ENCODE results near the gene ALG6. TPM values are rescaled to one million over a fixed set of nuclear protein-coding genes. Genes with fewer than 3 reads are reported as not detected.
A peak's percentile ranks its signal among the peaks of the same experiment; 100 is the strongest.

Gene ALG6
- 10 to 100 TPM in 7 of 8 experiments, 1 to 10 TPM in 1; 7.4 to 20.8 (median 17.3) TPM for total RNA-seq

DNA sequence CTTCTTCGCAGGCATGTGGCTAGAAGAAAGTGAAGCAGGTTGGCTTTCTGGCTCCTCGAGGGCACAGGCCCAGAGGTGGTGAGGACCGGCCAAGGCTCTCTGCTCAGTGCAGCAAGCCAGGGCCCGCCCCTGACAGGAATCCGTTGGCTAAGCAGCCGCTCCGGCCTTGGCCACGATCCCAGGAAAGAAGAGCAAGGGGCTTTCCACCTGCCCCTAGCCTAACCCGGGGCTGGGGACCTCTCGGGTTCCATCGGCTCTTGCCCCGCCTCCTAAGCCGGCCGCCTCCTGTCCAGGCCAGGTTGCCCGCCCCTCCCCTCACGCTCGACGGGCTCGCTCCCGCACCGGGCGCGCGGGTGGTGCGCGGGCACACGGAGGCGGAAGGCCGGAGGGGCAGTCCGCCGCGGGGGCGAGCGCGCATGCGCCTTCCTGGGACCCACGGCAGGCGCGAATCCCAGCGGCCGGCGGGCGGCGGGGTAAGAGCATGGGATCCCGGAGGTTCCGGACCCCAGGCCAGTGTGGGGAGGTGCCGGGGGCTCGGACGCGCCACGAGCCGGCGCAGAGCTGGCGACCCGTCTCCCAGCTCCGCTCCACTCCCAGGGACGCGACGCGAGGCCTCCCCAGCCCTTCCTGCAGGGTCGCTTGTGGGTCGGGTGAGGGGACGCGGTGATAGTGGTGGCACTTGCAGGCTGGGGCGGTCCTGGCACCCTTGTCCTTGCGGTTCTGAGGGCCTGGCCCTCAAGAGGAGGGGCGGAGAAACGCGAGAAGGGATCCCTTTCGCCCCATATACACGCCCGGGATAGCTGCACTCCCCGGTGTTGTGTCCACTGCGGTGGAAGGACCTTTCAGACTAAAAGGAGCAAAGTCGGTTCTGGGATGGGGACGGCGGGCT, at the start of gene ALG6:
ALG6 (plus strand) TSS at position 413 of the 889 bp plus-strand sequence. CDS start 3,351 bp downstream, outside the sequence.
- WGBS, 10 experiments = 0 to 60% (median 4%) methylated on average over 1 to 17 of the region's 77 CpGs; no CpG with 5 or more reads in 2 of the 10 experiments
- peaks cover 8 to 9% of the 10 kb centered on the region in 2 donors for H3K4me1 ChIP-seq (replicated peaks in 1 of 2)
- peak within 1 kb of the TSS; percentile 55 to 79 for H3K27ac ChIP-seq
- in situ Hi-C loops (cut with MboI; ENCODE audit: low pct_unique_long_range_greater_than_20kb in 2 of 9, low sequenced_read_pairs in 9 of 9, unreplicated experiment in 9 of 9) = no loop called here
- H3K4me3 ChIP-seq = peak within 1 kb of the TSS; percentile 69 to 98 (median 95)
- peak; percentile 89 to 95 (median 94) for ATAC-seq (replicated peaks in 6 of 8)

DNA sequence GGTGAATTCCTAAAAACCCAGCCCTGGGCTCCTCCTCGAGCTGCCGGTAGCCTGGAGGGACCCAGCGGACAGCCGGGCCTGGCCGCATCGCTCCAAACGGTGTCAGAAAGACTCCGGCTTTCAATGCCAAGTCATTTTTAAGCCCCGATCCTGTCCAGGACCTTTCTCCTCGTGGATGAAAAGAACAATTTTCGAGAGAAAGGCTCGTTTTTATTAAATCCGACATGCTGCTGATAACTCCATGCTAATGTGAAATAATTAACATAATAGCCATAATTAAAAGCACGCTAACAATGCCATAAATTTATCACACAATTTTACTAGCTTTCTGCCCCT, 49.6 kb upstream of the ALG6 start:
- in situ Hi-C loops (cut with MboI; ENCODE audit: low pct_unique_long_range_greater_than_20kb in 2 of 9, low sequenced_read_pairs in 9 of 9, unreplicated experiment in 9 of 9) = no loop called here
- Histone ChIP-seq H3K4me1 (replicated peaks in 1 of 2) (peaks cover 3 to 6% of the 10 kb centered on the region in 2 donors), H3K4me3 (peak overlapping the region in 4 of 5 donors; percentile 14 to 32 (median 25)), H3K27ac (no peak overlapping the region)
- peak in 4 of 8 experiments; percentile 3 to 16 (median 9) for ATAC-seq (replicated peaks in 6 of 8)
- 0 to 25% (median 8%) methylated on average over 1 to 14 of the region's 14 CpGs; no CpG with 5 or more reads in 1 of the 10 experiments for WGBS, 10 experiments

DNA sequence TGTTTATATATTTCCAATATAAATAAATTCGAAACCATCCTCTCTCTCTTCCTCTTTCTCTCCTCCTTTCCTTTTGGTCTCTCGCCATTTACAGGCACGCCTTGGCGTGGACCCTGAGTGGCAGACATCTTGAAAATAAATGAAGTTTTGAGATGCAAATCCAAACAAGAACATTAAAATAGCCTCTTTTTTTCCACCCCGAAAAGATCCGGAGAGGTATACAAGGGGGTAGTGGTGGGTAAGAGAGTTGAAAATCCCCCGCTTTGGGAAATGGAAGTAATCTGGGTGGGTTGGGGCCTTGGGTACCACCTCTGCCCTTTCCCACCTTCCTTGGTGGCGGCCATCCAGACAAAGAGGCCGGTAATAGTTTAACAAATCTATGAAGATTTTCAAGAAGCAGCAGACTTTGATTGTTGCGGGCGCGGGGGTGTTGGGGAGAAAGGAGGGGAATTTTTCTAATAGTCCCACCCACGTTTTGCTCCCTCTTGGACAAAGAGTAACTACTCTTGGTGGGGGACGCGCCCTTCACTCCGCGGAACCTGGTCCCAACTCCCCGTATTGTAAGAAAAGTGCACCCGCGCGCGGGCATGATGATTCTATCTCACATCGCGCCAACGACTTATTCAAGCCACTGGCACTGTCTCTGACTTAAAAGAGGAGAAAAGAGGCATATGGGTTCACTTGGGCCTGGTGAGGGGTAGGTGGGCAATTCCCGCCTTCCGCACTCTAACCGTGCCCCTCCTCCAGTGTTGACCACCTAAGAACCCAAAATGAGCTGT, 49.0 kb upstream of the ALG6 start:
- WGBS, 10 experiments = 9 to 88% (median 30%) methylated on average over 1 to 27 of the region's 28 CpGs
- ATAC-seq (replicated peaks in 6 of 8) = no peak
- Histone ChIP-seq H3K27ac (no peak overlapping the region), H3K4me3 (no peak overlapping the region), H3K4me1 (replicated peaks in 1 of 2) (peaks cover 3 to 6% of the 10 kb centered on the region in 2 donors)
- in situ Hi-C loops (cut with MboI; ENCODE audit: low pct_unique_long_range_greater_than_20kb in 2 of 9, low sequenced_read_pairs in 9 of 9, unreplicated experiment in 9 of 9) = no loop called here

DNA sequence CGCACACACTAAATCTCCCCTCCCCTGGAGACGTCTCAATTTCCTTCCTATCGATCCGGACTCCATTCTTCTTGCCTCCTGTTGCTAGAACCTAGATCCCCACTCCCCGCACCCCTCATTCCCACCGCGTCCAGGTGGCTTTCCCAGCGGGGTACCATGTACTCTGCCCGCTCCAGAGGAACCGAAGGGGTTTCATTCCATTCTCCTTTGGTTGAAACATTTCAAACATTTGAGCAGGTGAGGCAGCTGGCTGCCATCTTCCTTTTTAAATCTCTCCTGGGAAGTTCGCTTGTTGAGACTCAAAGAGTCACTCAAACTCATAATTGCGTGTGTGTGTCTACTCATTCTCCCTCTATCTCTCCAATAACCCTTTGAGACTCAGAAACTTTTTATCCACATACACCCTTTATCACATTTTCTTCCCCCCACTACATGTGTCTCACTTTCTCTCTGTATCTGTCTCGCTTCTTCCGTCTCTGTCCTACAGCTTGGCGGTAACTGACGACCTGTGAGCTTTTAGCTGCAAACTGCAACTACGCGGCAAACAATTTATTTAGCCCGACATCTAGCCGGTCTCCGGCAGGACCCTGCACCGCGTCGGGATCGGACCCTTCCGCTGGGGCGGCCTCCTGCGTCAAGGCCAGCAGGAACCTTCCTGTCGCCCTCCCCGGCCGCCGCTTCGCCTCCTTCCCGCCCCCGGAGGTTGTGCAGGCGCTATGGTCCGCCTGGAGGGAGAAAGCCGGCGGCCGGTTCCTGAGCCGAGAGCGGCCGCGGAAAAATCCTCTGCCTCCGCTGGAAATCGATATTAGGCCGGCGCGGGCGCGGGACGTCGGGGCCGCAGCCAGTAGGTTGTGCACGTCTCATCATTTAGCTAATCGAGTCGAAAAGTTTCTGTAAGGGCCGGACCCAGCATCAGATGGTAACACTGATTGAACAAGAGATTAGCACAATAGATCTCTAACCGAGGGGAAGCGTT, 48.1 kb upstream of the ALG6 start:
- Histone ChIP-seq H3K4me3 (no peak overlapping the region), H3K4me1 (replicated peaks in 1 of 2) (peaks cover 3 to 6% of the 10 kb centered on the region in 2 donors), H3K27ac (no peak overlapping the region)
- no peak for ATAC-seq (replicated peaks in 6 of 8)
- 0 to 91% (median 12%) methylated on average over 1 to 44 of the region's 60 CpGs; no CpG with 5 or more reads in 1 of the 10 experiments for WGBS, 10 experiments
- in situ Hi-C loops (cut with MboI; ENCODE audit: low pct_unique_long_range_greater_than_20kb in 2 of 9, low sequenced_read_pairs in 9 of 9, unreplicated experiment in 9 of 9) = no loop called here

DNA sequence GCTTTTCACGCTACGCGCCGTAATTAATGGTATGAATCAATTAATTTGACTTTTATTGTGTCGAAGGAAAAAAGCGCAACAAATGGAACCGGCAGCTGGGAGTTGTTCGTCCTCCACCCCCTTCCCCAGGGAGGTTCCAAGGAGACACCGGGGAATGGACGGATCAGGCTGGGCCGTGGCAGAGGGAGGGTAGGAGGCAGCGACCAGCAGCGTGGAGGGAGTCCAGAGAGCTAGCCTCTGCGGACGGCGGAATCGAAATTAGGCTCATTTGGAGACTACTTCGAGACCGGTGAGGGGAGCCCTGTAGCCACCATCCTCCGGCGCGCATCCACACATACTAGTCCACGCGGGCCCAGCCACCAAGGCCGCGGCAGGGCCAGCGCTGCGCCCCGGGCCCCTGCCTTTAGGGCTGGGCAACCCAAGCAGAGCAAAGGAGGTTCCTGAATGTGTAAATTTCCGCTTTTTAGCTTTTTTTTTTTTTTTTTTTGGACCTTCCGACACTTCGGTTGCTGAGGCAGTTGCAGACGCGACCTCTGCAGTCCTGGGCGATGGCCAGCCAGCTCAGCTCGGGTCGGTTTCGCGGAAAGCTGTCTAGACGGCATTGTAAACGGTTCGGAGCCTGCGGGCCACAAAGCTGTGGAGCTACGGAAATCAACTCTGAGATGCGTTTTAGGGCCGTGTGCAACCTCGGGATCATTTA, 47.3 kb upstream of the ALG6 start:
- in situ Hi-C loops (cut with MboI; ENCODE audit: low pct_unique_long_range_greater_than_20kb in 2 of 9, low sequenced_read_pairs in 9 of 9, unreplicated experiment in 9 of 9) = no loop called here
- H3K27ac ChIP-seq = no peak overlapping the region
- peaks cover 3 to 6% of the 10 kb centered on the region in 2 donors for H3K4me1 ChIP-seq (replicated peaks in 1 of 2)
- ATAC-seq (replicated peaks in 6 of 8) = no peak
- no peak overlapping the region for H3K4me3 ChIP-seq
- 3 to 30% (median 14%) methylated on average over 2 to 42 of the region's 47 CpGs; no CpG with 5 or more reads in 1 of the 10 experiments for WGBS, 10 experiments

DNA sequence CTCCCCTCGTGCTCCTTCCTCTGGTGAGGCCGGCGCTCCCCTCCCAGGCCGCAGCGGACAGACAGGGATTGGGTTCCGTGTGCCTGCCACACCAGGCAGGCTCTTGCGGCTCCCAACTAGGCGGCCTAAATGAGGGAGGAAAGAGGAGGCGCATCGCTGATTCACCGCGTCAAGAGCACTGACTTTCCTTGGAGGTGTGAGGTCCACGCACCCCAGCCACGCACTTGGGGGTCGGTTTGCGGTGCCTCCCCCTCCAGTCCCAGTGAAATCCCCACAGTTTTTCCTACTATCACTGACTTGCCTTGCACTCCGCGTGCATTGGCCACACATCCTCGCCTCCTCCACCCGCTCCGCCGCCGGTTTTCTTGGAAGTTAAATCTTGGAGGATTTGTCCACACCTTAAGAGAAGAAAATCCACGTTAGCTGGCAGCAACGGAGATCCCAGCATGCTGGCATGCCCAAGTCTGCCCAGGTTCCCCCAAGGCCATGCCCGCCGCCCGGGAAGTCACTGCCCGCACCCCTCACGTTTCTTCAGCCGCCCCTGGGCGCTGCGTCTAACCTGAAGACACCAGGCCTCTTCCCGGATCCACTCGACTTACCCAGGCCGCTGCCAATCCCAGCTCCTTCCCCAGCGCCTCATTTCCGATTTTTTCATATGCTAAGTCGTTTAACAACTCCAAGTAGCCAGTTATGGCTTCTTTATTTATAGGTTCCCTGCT, 46.2 kb upstream of the ALG6 start:
- in situ Hi-C loops (cut with MboI; ENCODE audit: low pct_unique_long_range_greater_than_20kb in 2 of 9, low sequenced_read_pairs in 9 of 9, unreplicated experiment in 9 of 9) = no loop called here
- H3K4me1 ChIP-seq (replicated peaks in 1 of 2) = peaks cover 3 to 6% of the 10 kb centered on the region in 2 donors
- H3K4me3 ChIP-seq = peak overlapping the region in 1 of 5 donors; percentile 31
- 0 to 21% (median 10%) methylated on average over 1 to 29 of the region's 39 CpGs; no CpG with 5 or more reads in 1 of the 10 experiments for WGBS, 10 experiments
- ATAC-seq (replicated peaks in 6 of 8) = no peak
- H3K27ac ChIP-seq = no peak overlapping the region

DNA sequence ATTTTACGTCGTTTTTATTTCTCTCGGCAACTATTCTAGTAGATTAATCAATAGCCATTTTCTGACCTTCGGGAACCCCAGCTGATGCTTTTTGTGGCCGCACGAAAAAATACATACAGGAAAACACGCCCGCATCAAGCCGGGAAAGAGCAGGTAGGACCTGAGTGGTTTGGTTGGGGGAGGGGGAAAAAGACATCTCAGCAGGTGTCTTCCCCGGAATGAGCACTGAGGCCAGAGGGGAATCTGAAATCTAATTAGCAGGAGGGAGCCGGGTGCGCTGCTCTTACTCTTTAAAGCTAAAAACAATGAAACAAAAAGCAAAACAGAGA, 45.7 kb upstream of the ALG6 start:
- Histone ChIP-seq H3K4me3 (peak overlapping the region in 4 of 5 donors; percentile 31 to 40 (median 34)), H3K27ac (no peak overlapping the region)

DNA sequence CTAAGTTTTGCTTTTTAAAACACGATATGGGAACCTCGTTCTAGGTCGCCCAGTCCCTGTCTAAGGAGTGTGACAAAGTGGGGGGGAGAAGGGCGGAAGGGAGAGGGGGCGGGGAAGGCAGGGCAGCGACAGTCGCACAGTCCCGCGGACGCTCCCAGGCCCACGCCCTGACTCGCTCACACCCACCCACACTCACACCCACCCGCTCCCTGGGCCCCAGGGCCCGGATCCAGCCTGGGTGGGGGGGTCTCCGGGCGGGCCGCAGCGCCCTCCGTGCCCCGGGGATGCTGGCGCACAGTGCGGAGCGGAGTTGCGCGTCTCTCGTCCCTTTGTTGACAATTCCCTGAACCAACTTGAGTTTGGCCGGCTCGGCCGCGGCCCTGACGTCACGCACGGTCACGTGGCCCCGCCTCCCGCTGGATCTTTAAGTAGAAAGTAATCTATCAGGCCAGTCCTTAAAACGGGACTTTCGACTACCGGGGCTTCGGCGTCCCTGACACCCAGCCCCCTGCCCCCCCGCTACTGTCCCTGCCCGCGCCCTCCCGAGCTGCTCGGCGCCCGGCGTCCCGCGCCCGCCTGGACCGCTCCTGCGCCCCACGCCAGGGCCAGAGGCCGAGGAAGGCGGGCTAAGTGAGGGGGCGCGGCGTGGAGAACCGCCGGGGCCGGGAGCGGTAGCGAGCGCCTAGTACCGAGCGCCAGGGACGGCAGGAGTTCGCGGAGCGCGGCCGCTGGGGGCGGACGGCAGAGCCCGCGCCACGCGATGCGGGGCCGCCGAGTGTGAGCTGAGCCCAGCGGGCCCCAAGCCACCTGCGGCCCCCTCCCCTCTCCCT, 45.1 kb upstream of the ALG6 start, which contains the start of gene FOXD3:
FOXD3 (plus strand) TSS at position 454 of the 830 bp plus-strand sequence. CDS start 492 bp downstream, outside the sequence.
- in situ Hi-C loops (cut with MboI; ENCODE audit: low pct_unique_long_range_greater_than_20kb in 2 of 9, low sequenced_read_pairs in 9 of 9, unreplicated experiment in 9 of 9) = no loop called here
- H3K4me1 ChIP-seq (replicated peaks in 1 of 2) = peaks cover 2 to 6% of the 10 kb centered on the region in 2 donors

More for the DNA sequence above, 45.7 kb upstream of the ALG6 start:
- in situ Hi-C loops (cut with MboI; ENCODE audit: low pct_unique_long_range_greater_than_20kb in 2 of 9, low sequenced_read_pairs in 9 of 9, unreplicated experiment in 9 of 9) = no loop called here
- WGBS, 10 experiments = 2 to 33% (median 9%) methylated on average over 6 to 12 of the region's 12 CpGs; no CpG with 5 or more reads in 1 of the 10 experiments
- no peak for ATAC-seq (replicated peaks in 6 of 8)
- H3K4me1 ChIP-seq (replicated peaks in 1 of 2) = peaks cover 3 to 6% of the 10 kb centered on the region in 2 donors

DNA sequence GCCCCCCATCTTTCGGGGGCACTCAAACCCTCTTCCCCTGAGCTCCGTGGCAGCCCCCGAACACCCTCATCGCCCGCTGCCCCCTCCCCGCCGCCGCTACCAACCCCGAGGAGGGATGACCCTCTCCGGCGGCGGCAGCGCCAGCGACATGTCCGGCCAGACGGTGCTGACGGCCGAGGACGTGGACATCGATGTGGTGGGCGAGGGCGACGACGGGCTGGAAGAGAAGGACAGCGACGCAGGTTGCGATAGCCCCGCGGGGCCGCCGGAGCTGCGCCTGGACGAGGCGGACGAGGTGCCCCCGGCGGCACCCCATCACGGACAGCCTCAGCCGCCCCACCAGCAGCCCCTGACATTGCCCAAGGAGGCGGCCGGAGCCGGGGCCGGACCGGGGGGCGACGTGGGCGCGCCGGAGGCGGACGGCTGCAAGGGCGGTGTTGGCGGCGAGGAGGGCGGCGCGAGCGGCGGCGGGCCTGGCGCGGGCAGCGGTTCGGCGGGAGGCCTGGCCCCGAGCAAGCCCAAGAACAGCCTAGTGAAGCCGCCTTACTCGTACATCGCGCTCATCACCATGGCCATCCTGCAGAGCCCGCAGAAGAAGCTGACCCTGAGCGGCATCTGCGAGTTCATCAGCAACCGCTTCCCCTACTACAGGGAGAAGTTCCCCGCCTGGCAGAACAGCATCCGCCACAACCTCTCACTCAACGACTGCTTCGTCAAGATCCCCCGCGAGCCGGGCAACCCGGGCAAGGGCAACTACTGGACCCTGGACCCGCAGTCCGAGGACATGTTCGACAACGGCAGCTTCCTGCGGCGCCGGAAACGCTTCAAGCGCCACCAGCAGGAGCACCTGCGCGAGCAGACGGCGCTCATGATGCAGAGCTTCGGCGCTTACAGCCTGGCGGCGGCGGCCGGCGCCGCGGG, 44.2 kb upstream of the ALG6 start:
- Histone ChIP-seq H3K4me1 (replicated peaks in 1 of 2) (no peaks in the 10 kb centered on the region), H3K27ac (no peak overlapping the region), H3K4me3 (peak overlapping the region; percentile 14 to 40 (median 33))
- 0 to 13% (median 2%) methylated on average over 3 to 29 of the region's 104 CpGs; no CpG with 5 or more reads in 3 of the 10 experiments for WGBS, 10 experiments
- ATAC-seq (replicated peaks in 6 of 8) = peak in 6 of 8 experiments; percentile 16 to 48 (median 26)
- in situ Hi-C loops (cut with MboI; ENCODE audit: low pct_unique_long_range_greater_than_20kb in 2 of 9, low sequenced_read_pairs in 9 of 9, unreplicated experiment in 9 of 9) = no loop called here

More for the DNA sequence above, 45.1 kb upstream of the ALG6 start, which contains the start of gene FOXD3:
- 0 to 10% (median 0%) methylated on average over 1 to 3 of the region's 85 CpGs; no CpG with 5 or more reads in 6 of the 10 experiments for WGBS, 10 experiments
- H3K27ac ChIP-seq = no peak within 1 kb of the TSS
- ATAC-seq (replicated peaks in 6 of 8) = peak; percentile 56 to 83 (median 71)
- H3K4me3 ChIP-seq = peak within 1 kb of the TSS; percentile 21 to 40 (median 33)
